Measurements from ENCODE around the gene SMARCC2.
"Not testable (repeated sequence)": the region's sequence is repeated elsewhere in the genome, so short reads cannot be mapped to it uniquely, and the experiment has no call there.

The SMARCC2 gene

GRCh38 chr12:56163533-56164344, 25.5 kb downstream of the SMARCC2 start:
- no peak for DNase-seq (ENCODE audit: low spot score)

DNA sequence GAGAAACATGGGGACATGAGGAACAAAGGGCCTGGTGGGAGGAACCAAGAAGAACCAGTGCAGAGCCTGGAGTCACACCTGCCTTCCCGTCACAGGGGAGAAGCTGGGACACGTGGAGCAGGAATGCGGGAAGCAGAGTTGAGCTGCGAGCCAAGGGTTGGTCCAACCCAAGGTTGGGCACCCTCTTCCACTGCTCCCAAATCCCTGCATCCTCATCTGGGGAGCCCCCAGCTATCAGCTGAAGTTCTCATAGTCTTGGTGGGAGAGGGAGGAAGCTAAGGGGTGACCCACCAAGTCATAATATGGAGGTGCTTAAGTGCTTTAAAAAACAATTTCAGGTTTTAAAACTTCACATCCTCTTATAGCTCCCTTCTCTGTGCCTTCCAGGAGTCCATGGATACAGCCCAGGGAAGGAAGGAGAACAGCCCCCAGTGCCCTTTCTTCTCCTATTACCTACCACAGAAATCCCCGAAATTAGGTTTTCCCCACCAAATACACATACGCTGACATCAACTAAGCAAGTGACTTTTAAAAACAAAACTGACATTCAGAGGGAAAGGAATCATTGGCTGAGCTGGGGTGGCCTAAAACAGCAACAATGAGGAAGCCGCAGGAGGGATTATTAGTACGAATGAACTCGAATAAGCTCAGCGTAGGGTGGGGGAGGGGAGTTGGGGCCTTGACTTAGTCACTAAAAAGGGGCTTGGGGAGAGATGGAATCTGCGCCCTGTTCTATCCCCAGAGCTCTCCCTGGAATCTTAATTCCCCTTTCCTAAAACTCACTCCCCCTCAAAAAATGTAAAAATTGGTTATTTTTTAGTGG, 26.6 kb downstream of the SMARCC2 start:
- DNase-seq (ENCODE audit: low spot score): no peak

DNA sequence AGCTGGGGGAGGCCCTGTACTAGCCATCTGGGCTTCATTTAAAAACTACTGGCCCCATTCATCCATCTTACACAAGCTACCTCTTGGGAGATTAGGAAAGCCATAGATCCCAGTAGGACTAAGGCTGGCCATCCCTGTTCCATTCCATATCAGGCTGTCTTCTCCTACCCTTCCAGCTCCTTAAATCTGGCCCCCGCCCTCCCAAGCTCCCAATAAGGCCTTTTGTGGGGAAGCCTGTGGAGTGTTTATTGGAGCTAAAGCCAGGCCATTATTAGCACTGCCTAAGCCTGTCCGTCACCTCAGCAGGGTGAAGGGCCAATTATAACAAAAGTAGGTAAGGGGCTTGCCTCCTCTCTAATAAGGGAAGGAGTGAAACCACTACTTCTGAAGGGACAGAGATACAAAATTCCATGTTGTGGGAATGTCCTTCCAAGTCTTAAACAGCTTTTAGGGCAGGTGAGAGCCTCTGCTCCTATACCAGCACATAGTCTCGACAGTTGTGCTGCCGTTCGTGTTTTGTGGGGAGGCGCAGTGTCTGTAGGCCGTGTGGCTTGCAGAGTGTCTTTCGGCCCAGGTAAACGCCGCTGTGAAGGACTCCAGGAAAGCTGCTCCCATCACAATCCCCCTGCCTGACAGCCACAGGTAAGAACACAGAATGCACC, 27.5 kb downstream of the SMARCC2 start:
- no peak for DNase-seq (ENCODE audit: low spot score)

DNA sequence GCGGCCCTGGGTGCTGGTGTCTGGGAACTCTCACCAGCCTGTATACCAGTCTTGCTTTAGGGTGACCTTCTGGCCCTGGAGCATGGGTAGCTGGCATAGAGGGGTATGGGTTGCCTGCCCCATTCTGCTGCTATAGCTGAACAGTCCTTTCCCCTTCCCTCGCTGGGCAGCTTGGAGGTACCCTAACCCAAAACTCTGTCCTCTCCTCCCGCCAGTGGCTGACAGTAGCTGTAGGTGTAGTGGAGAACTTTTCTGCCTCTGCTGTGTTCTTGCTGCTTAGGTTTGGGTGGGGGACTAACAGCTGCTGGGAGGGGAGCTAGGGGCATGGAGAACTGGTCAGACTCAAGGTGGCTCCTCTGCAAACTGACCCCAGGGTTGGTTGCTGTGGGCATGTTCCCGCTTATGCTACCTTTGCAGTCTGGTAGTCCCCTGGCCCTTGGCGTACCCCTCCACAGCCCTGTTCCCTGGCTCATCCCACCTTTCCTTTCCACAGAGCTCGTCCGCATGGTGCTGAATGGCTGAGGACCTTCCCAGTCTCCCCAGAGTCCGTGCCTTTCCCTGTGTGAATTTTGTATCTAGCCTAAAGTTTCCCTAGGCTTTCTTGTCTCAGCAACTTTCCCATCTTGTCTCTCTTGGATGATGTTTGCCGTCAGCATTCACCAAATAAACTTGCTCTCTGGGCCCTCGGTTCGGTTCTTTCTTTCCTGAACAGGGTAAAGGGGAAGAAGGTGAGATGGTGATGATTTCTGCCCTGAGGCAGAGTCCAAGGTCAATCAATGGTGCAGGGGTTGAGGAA, 28.2 kb downstream of the SMARCC2 start:
- no peak for DNase-seq (ENCODE audit: low spot score)

DNA sequence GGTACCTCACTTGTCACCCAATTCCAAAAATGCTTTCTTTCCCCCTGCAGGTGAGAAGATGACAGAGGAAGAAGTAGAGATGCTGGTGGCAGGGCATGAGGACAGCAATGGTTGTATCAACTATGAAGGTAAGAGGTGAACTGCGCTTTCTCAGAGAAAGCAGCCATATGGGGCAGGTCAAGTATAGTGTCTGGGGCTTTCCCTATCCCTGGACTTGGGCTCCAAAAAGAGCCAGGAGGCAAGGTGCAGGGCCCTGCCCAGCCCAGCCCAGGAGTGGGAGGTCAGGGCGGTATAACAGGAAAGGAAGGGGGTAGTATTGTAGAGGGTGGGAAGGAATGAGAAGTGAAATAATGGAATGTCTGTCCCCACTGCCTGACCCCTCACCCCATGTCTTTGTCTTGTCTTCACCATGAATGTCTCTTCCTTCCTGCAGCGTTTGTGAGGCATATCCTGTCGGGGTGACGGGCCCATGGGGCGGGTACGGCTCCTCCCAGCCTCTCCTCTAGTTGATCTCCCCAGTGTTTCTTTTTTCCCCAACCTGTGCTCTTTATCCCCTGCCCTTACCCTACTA, 29.0 kb downstream of the SMARCC2 start:
- DNase-seq (ENCODE audit: low spot score): no peak

DNA sequence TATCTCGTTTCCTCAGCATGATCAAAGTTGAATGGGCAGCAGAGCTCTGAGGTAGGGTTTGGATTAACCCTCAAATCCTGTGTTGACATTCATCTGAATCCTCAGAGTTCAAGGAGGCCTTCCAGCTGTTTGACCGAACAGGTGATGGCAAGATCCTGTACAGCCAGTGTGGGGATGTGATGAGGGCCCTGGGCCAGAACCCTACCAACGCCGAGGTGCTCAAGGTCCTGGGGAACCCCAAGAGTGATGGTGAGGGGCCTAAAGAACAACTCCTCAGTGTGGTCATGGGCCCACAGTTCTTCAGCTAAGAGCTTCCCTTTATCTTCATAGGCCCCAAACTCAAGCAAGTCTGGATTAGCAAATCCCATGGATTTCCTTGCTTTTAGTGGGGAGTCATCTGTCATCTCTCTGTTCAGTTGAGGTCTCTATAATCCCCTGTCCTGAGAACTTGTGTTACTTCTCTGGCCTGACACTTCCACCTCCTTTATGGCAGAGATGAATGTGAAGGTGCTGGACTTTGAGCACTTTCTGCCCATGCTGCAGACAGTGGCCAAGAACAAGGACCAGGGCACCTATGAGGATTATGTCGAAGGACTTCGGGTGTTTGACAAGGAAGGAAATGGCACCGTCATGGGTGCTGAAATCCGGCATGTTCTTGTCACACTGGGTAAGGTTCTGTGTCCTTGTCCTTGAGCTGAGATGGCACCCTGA, 29.6 kb downstream of the SMARCC2 start:
- DNase-seq (ENCODE audit: low spot score): no peak

GRCh38 chr12:56158926-56159461, 30.3 kb downstream of the SMARCC2 start:
- peak; percentile 74 for DNase-seq (ENCODE audit: low spot score)

- peak; percentile 99 for DNase-seq (ENCODE audit: low spot score)
Observed at GRCh38 chr12:56158029-56158925, 31.0 kb downstream of the SMARCC2 start, which contains the start of gene MYL6. Gene MYL6 (plus strand): TSS chr12:56158359. CDS start chr12:56158402, 43 bp downstream.

GRCh38 chr12:56157201-56158028, 31.9 kb downstream of the SMARCC2 start:
- DNase-seq (ENCODE audit: low spot score): peak; percentile 54

DNA sequence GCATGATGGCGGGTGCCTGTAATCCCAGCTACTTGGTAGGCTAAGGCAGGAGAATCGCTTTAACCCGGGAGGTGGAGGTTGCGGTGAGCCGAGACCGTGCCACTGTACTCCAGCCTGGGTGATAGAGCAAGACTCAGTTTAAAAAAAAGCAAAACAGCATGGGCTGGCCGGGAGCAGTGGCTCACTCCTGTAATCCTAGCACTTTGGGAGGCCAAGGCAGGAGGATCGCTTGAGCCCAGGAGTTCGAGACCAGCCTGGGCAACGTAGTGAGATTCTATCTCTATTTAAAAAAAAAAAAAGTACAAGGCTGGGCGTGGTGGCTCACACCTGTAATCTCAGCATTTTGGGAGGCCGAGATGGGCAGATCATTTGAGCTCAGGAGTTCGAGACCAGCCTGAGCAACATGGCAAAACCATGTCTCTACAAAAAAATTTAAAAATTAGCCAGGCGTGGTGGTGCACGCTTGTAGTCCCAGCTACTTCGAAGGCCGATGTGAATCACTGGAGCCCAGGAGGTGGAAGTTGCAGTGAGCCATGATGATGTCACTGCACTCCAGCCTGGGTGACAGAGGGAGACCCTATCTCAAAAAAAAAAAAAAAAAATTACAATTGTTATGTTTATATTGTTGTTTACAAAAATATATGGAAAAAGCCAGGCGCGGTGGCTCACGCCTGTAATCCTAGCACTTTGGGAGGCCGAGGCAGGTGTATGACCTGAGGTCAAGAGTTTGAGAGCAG, 32.7 kb downstream of the SMARCC2 start:
- DNase-seq (ENCODE audit: low spot score): not testable (repeated sequence)

DNA sequence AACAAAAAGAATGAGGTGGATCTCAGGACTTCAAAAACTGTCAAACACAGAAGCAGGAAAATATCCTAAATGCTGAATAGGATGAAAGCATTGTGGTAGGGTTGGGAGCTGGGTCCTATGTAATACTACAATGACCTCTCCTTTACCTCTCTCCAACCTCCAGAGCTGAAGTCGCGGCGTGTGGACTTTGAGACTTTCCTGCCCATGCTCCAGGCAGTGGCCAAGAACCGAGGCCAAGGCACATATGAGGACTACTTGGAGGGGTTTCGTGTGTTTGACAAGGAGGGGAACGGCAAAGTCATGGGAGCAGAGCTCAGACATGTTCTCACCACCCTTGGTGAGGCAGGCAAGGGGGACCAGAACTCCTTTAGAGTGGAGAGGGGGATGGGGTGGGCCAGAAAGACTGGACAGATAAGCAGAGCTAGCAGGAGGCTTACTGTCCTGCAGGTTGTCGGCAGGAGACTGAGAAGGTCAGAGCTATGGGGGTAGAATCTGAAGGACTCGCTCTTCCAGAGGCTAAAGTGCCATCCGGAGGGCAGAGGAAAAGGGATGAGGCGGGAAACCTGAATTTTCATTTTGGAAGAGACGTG, 33.9 kb downstream of the SMARCC2 start:
- no peak for DNase-seq (ENCODE audit: low spot score)

- DNase-seq (ENCODE audit: low spot score): no peak
Observed at GRCh38 chr12:56154818-56155217, 34.5 kb downstream of the SMARCC2 start.

GRCh38 chr12:56154246-56154771, 35.0 kb downstream of the SMARCC2 start:
- DNase-seq (ENCODE audit: low spot score): no peak

DNA sequence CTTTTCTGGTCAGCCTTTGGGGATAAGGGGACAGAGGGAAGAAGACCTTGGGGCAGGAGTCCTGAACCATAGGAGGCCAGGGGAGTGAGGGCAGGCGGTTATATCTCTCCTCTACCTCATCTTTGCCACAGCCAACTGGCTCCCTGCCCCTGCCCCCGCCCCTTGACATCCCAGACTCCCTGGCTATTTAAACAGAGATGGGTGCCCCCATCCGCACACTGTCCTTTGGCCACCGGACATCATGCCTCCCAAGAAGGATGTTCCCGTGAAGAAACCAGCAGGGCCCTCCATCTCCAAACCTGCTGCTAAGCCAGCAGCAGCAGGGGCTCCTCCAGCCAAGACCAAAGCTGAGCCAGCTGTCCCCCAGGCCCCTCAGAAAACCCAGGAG, 35.6 kb downstream of the SMARCC2 start:
- no peak for DNase-seq (ENCODE audit: low spot score)

GRCh38 chr12:56152756-56153677, 36.3 kb downstream of the SMARCC2 start:
- DNase-seq (ENCODE audit: low spot score): no peak
